IMR-90 (cell line): Measurements from ENCODE around the gene INPP5A. TPM values are rescaled to one million over a fixed set of nuclear protein-coding genes. Genes with fewer than 3 reads are reported as not detected.

Experiments
- ATAC-seq: fragments of 200-7000 bp; cut with Tn5 transposase; 2 replicates; pipeline ENCODE4 v1.9.1; 2020; ENCODE audit warnings: low read depth, mild to moderate bottlenecking, moderate library complexity
- BruUV-seq: library from RNA; stranded (reverse); fragments of 400-500 nt; replicated peaks from 2 replicates; lab custom pipeline; 2021; lab: Mats Ljungman, UMichigan
- CTCF ChIA-PET: fragments of 300-600 bp; formaldehyde crosslinking; extraction: SDS; loops from one replicate; lab custom pipeline; 2021; ENCODE audit warnings: antibody characterized with exemption; lab: Yijun Ruan, JAX
- POLR2A ChIA-PET: fragments of 300-600 bp; sonication (Branson Sonifier 250); formaldehyde crosslinking; loops from one replicate; lab custom pipeline; 2022; ENCODE audit warnings: antibody characterized with exemption; ENCODE audit not compliant: unreplicated experiment; lab: Charles Lee
- DNase-seq: peaks from one replicate; pipeline ENCODE4 v3.0.0; 2013
- H2AFZ ChIP-seq: replicated peaks from 2 replicates; pipeline ENCODE3; 2013; ENCODE audit warnings: low read length, mild to moderate bottlenecking; ENCODE audit not compliant: poor library complexity
- H2AK5ac ChIP-seq: 2 replicates; pipeline ENCODE4 v1.6.1; 2013; ENCODE audit warnings: low read depth, low read length, inconsistent platforms
- H2AK9ac ChIP-seq: replicated peaks from 2 replicates; pipeline ENCODE3; 2013; ENCODE audit warnings: mild to moderate bottlenecking, low read depth, low read length, moderate library complexity; ENCODE audit not compliant: poor library complexity
- H2BK120ac ChIP-seq: 2 replicates; pipeline ENCODE4 v1.6.1; 2013; ENCODE audit warnings: low read depth, low read length, inconsistent platforms
- H2BK15ac ChIP-seq: 3 replicates; pipeline ENCODE4 v1.6.1; 2013; ENCODE audit warnings: low read depth, low read length, inconsistent platforms
- H2BK20ac ChIP-seq: 2 replicates; pipeline ENCODE4 v1.6.1; 2013; ENCODE audit warnings: low read depth, mild to moderate bottlenecking, inconsistent platforms, low read length, moderate library complexity
- H2BK5ac ChIP-seq: 2 replicates; pipeline ENCODE4 v1.6.1; 2013; ENCODE audit warnings: mild to moderate bottlenecking, low read depth, low read length, inconsistent platforms; ENCODE audit not compliant: poor library complexity, severe bottlenecking
- H3K14ac ChIP-seq: replicated peaks from 2 replicates; pipeline ENCODE4 v1.6.1; 2013; ENCODE audit warnings: low read depth, low read length, inconsistent platforms
- H3K18ac ChIP-seq: 2 replicates; pipeline ENCODE4 v1.6.1; 2013; ENCODE audit warnings: low read depth, low read length, control low read depth
- H3K23ac ChIP-seq: 2 replicates; pipeline ENCODE4 v1.6.1; 2013; ENCODE audit warnings: low read depth, low read length, inconsistent platforms
- H3K27ac ChIP-seq: 2 replicates; pipeline ENCODE4 v1.5.1; 2013; ENCODE audit warnings: mild to moderate bottlenecking, control low read depth, low read length; ENCODE audit not compliant: insufficient read depth
- H3K27me3 ChIP-seq: 2 replicates; pipeline ENCODE4 v1.6.1; 2013; ENCODE audit warnings: low read length; ENCODE audit not compliant: control insufficient read depth, insufficient read depth
- H3K36me3 ChIP-seq: 2 replicates; pipeline ENCODE4 v1.6.1; 2013; ENCODE audit warnings: low read length, mixed read lengths; ENCODE audit not compliant: control insufficient read depth, insufficient read depth
- H3K4ac ChIP-seq: 2 replicates; pipeline ENCODE4 v1.6.1; 2013; ENCODE audit warnings: low read depth, low read length, inconsistent platforms
- H3K4me1 ChIP-seq: 2 replicates; pipeline ENCODE4 v1.6.1; 2013; ENCODE audit warnings: low read length, mixed read lengths; ENCODE audit not compliant: control insufficient read depth, insufficient read depth
- H3K4me2 ChIP-seq: 2 replicates; pipeline ENCODE4 v1.6.1; 2013; ENCODE audit warnings: low read depth, mild to moderate bottlenecking, control low read depth, low read length, moderate library complexity
- H3K4me3 ChIP-seq: 2 replicates; pipeline ENCODE4 v1.5.1; 2013; ENCODE audit warnings: low read depth, mild to moderate bottlenecking, control low read depth, low read length, moderate library complexity; ENCODE audit not compliant: insufficient read depth
- H3K56ac ChIP-seq: 2 replicates; pipeline ENCODE4 v1.6.1; 2013; ENCODE audit warnings: low read length, inconsistent platforms; ENCODE audit not compliant: insufficient read depth; ENCODE audit errors: extremely low read depth
- H3K79me1 ChIP-seq, 2 experiments: 2 replicates each; pipeline ENCODE4 v1.6.1; 2013; ENCODE audit warnings: low read length in 2 of 2, inconsistent platforms in 1 of 2, low read depth in 1 of 2
- H3K9ac ChIP-seq: 2 replicates; pipeline ENCODE4 v1.6.1; 2013; ENCODE audit warnings: low read depth, low read length, control low read depth
- H3K9me1 ChIP-seq: 2 replicates; pipeline ENCODE4 v1.6.1; 2013; ENCODE audit warnings: low read length, inconsistent platforms; ENCODE audit not compliant: insufficient read depth
- H3K9me3 ChIP-seq: 2 replicates; pipeline ENCODE4 v1.6.1; 2013; ENCODE audit warnings: low read length; ENCODE audit not compliant: control insufficient read depth, insufficient read depth
- H4K20me1 ChIP-seq: 2 replicates; pipeline ENCODE4 v1.6.1; 2013; ENCODE audit warnings: low read length, inconsistent platforms; ENCODE audit not compliant: insufficient read depth
- H4K5ac ChIP-seq: 2 replicates; pipeline ENCODE4 v1.6.1; 2013; ENCODE audit warnings: mild to moderate bottlenecking, low read depth, low read length, control low read depth
- H4K8ac ChIP-seq, 2 experiments: 2 replicates each; pipeline ENCODE4 v1.6.1; 2013; ENCODE audit warnings: low read depth in 2 of 2, low read length in 2 of 2, control low read depth in 1 of 2, inconsistent platforms in 1 of 2
- H4K91ac ChIP-seq: 2 replicates; pipeline ENCODE4 v1.6.1; 2013; ENCODE audit warnings: low read depth, low read length, inconsistent platforms; ENCODE audit not compliant: insufficient read depth
- BHLHE40 ChIP-seq: fragments of 150-350 bp; IDR thresholded peaks from 2 replicates; pipeline ENCODE4 v1.6.1; 2016; ENCODE audit warnings: mild to moderate bottlenecking, low read depth, low read length
- CEBPB ChIP-seq: IDR thresholded peaks from 2 replicates; pipeline ENCODE4 v1.6.1; 2012; ENCODE audit warnings: low read depth, low read length, improper control_type of control experiment
- CHD1 ChIP-seq: IDR thresholded peaks from 2 replicates; pipeline ENCODE4 v1.6.1; 2012; ENCODE audit warnings: low read depth, low read length, improper control_type of control experiment
- CTCF ChIP-seq: conservative IDR thresholded peaks from 2 replicates; pipeline ENCODE4 v1.5.1; 2012; ENCODE audit warnings: mild to moderate bottlenecking, low read depth, low read length, improper control_type of control experiment
- ELK1 ChIP-seq: fragments of 150-350 bp; IDR thresholded peaks from 2 replicates; pipeline ENCODE4 v1.6.1; 2016; ENCODE audit warnings: low read depth, mild to moderate bottlenecking, low read length, moderate library complexity, borderline replicate concordance
- FOS ChIP-seq: fragments of 150-350 bp; IDR thresholded peaks from 2 replicates; pipeline ENCODE4 v1.6.1; 2016; ENCODE audit warnings: low read depth, low read length
- MAFK ChIP-seq: IDR thresholded peaks from 2 replicates; pipeline ENCODE4 v1.6.1; 2012; ENCODE audit warnings: low read depth, low read length, improper control_type of control experiment
- MAZ ChIP-seq: IDR thresholded peaks from 2 replicates; pipeline ENCODE4 v1.6.1; 2012; ENCODE audit warnings: low read depth, mild to moderate bottlenecking, low read length, improper control_type of control experiment, moderate library complexity, borderline replicate concordance
- MXI1 ChIP-seq: IDR thresholded peaks from 2 replicates; pipeline ENCODE4 v1.6.1; 2012; ENCODE audit warnings: low read depth, mild to moderate bottlenecking, low read length, moderate library complexity, borderline replicate concordance
- NFE2L2 ChIP-seq: fragments of 150-350 bp; IDR thresholded peaks from 2 replicates; pipeline ENCODE4 v1.6.1; 2016; ENCODE audit warnings: low read depth, mild to moderate bottlenecking, low read length
- POLR2A ChIP-seq: IDR thresholded peaks from 2 replicates; pipeline ENCODE4 v1.6.1; 2012; ENCODE audit warnings: mild to moderate bottlenecking, low read depth, low read length
- RAD21 ChIP-seq: IDR thresholded peaks from 2 replicates; pipeline ENCODE4 v1.6.1; 2012; ENCODE audit warnings: low read length, improper control_type of control experiment
- RCOR1 ChIP-seq: IDR thresholded peaks from 2 replicates; pipeline ENCODE4 v1.6.1; 2012; ENCODE audit warnings: mild to moderate bottlenecking, low read length, improper control_type of control experiment; ENCODE audit not compliant: insufficient replicate concordance
- RFX5 ChIP-seq: IDR thresholded peaks from 2 replicates; pipeline ENCODE4 v1.8.0; 2012; ENCODE audit warnings: low read depth, mild to moderate bottlenecking, low read length, moderate library complexity
- SMC3 ChIP-seq: fragments of 150-350 bp; IDR thresholded peaks from 2 replicates; pipeline ENCODE4 v1.6.1; 2016; ENCODE audit warnings: low read depth, mild to moderate bottlenecking, antibody characterized with exemption, low read length, moderate library complexity
- USF2 ChIP-seq: fragments of 150-350 bp; IDR thresholded peaks from 2 replicates; pipeline ENCODE4 v1.6.1; 2017; ENCODE audit warnings: mild to moderate bottlenecking, antibody characterized with exemption, low read length, low read depth
- WGBS, 2 experiments: methylation state at CpG; one replicate each; pipeline versions ENCODE4 v1.1.5 to v1.1.7; 2013; ENCODE audit warnings: missing lambda C conversion rate in 2 of 2; ENCODE audit not compliant: insufficient read length in 1 of 2; ENCODE audit errors: extremely low coverage in 2 of 2; 5-methylcytosine and 5-hydroxymethylcytosine counted together
- dilution Hi-C: fragments of 300-500 bp; cut with HindIII; formaldehyde crosslinking; loops from one replicate; pipeline ENCODE4 v1.14.3; 2018; ENCODE audit warnings: low sequenced_read_pairs; ENCODE audit not compliant: unreplicated experiment
- in situ Hi-C: fragments of 300-500 bp; cut with MboI; formaldehyde crosslinking; loops from 3 replicates; pipeline ENCODE4 v1.14.3; 2019; ENCODE audit warnings: low sequenced_read_pairs, inconsistent platforms, mixed read lengths
- intact Hi-C: fragments of 100-400 bp; cut with micrococcal nuclease; formaldehyde crosslinking; loops from 2 replicates; pipeline ENCODE4 v1.10.0; 2022
- polyA plus RNA-seq, 3 experiments: library from polyadenylated mRNA; depleted of rRNA; stranded (reverse); fragments of >200 nt; gene quantifications; 2 replicates each; pipeline ENCODE4 v1.2.3, GENCODE V29; 2012; ENCODE audit warnings: low replicate concordance in 1 of 3
- total RNA-seq: library from RNA; depleted of rRNA; stranded (reverse); fragments of >200 nt; gene quantifications from 2 replicates; pipeline ENCODE4 v1.2.3, GENCODE V29; 2012

The INPP5A gene
- total and polyA plus RNA-seq, 2 of the 4 experiments (the other 2 are of a cell fraction): 21.4 to 36.7 TPM

- TF ChIP-seq MAZ (no peak), ELK1 (no peak), RAD21 (no peak), POLR2A (no peak), CTCF (no peak), MXI1 (no peak), MAFK (no peak), NFE2L2 (no peak), RFX5 (no peak), FOS (no peak), RCOR1 (no peak), CEBPB (no peak), CHD1 (no peak), SMC3 (no peak), USF2 (no peak), BHLHE40 (no peak)
Observed at GRCh38 chr10:132817701-132818211, 280.2 kb downstream of the INPP5A start.

More at GRCh38 chr10:132817701-132818211, 280.2 kb downstream of the INPP5A start:
- Histone ChIP-seq H3K9me1 (no peaks in the 10 kb centered on the region), H2BK20ac (no peak overlapping the region), H2AK9ac (no peak overlapping the region), H2BK5ac (no peak overlapping the region), H3K4ac (no peak overlapping the region), H4K8ac (no peak overlapping the region), H2BK120ac (no peak overlapping the region), H3K27ac (no peak overlapping the region), H2BK15ac (no peak overlapping the region), H4K5ac (no peak overlapping the region), H3K14ac (no peak overlapping the region), H3K56ac (no peak overlapping the region), H3K27me3 (peaks cover 8% of the 10 kb centered on the region), H3K9ac (no peak overlapping the region), H2AFZ (no peak overlapping the region), H4K91ac (no peak overlapping the region), H3K18ac (no peak overlapping the region), H2AK5ac (no peak overlapping the region), H3K4me2 (no peak overlapping the region), H4K20me1 (no peaks in the 10 kb centered on the region), H3K4me1 (no peaks in the 10 kb centered on the region), H3K79me1 (no peaks in the 10 kb centered on the region), H3K9me3 (peaks cover 2% of the 10 kb centered on the region; the same call in 1 of the 2 replicates), H3K36me3 (no peaks in the 10 kb centered on the region), H3K23ac (no peak overlapping the region), H3K4me3 (no peak overlapping the region)
- dilution Hi-C loops (no loop called here), in situ Hi-C loops (no loop called here), intact Hi-C loops (no loop called here)
- DNase-seq: no peak
- WGBS, 2 experiments: 74% methylated on average over 17 of the region's 29 CpGs; no CpG with 5 or more reads in 1 of the 2 experiments
- ATAC-seq: no peak
- ChIA-PET CTCF (no interaction called here), POLR2A (no interaction called here)
- no TSS peak for BruUV-seq
